ENCODE data around the gene SLC39A12. TPM values are rescaled to one million over a fixed set of nuclear protein-coding genes. Genes with fewer than 3 reads are reported as not detected.

SLC39A12 gene
- total and polyA plus RNA-seq, 10 of the 15 experiments (the other 5 are each of a cell fraction or from before 2014, with no cell fraction given), result 0.47 to 1.5 (median 0.68) TPM; not detected in 1

- no TSS peak for BruUV-seq (replicated peaks)
- ChIA-PET POLR2A (no interaction called here), RAD21 (ENCODE audit: unreplicated experiment) (no interaction called here), SMC1A (ENCODE audit: uncharacterized antibody, unreplicated experiment) (interaction anchor here (1.2 kb wide), 1 partner anchor 90 kb away, joined by 3 read pairs; no protein-coding TSS in a partner anchor), CTCF (interaction anchor here (1.6 kb wide), 1 partner anchor 11 kb away, joined by 3 read pairs; no protein-coding TSS in a partner anchor)
- TF ChIP-seq GATAD2B (conservative IDR thresholded peaks at IDR 0.05; ENCODE audit: low read depth) (no peak), CUX1 (IDR thresholded peaks at IDR 0.05; ENCODE audit: insufficient replicate concordance, low read depth, low read length) (no peak), TCF3 (IDR thresholded peaks at IDR 0.05; ENCODE audit: borderline replicate concordance, insufficient read depth, low read depth, low read length) (no peak), CEBPB (IDR thresholded peaks at IDR 0.05; ENCODE audit: borderline replicate concordance in 1 of 2, low read depth in 2 of 2, low read length in 2 of 2) (no peak)
- Histone ChIP-seq H3K4me1 (ENCODE audit: control insufficient read depth, insufficient read depth, low read length) (no peaks in the 10 kb centered on the region), H3K79me2 (ENCODE audit: control insufficient read depth, insufficient read depth, low read length) (no peaks in the 10 kb centered on the region), H3K9ac (ENCODE audit: control insufficient read depth, insufficient read depth, low read length) (no peak overlapping the region), H3K27ac (ENCODE audit: control insufficient read depth, insufficient read depth) (no peak overlapping the region), H3K36me3 (ENCODE audit: control insufficient read depth in 2 of 2, insufficient read depth in 2 of 2, low read length in 1 of 2) (no peaks in the 10 kb centered on the region), H4K20me1 (ENCODE audit: control insufficient read depth, insufficient read depth) (no peaks in the 10 kb centered on the region), H3K27me3 (replicated peaks in 1 of 2; ENCODE audit: control insufficient read depth in 2 of 2, insufficient read depth in 2 of 2, low read length in 1 of 2) (no peaks in the 10 kb centered on the region), H3K9me3 (replicated peaks; ENCODE audit: control insufficient read depth, insufficient read depth, low read length) (no peaks in the 10 kb centered on the region), H3K4me2 (ENCODE audit: control insufficient read depth, insufficient read depth) (no peak overlapping the region), H2AFZ (ENCODE audit: control insufficient read depth, low read depth, low read length) (no peak overlapping the region), H3K4me3 (no peak overlapping the region)
- ATAC-seq (no peak), FAIRE-seq (no peak), DNase-seq (ENCODE audit: low read depth, low spot score) (no peak)
- WGBS (ENCODE audit: insufficient coverage, insufficient replicate concordance, low lambda C conversion rate, missing lambda C conversion rate), result 29% methylated on average over 2 of the region's 2 CpGs
- in situ Hi-C loops (cut with MboI) (no loop called here), intact Hi-C loops (cut with micrococcal nuclease; ENCODE audit: unreplicated experiment) (no loop called here)
Observed at GRCh38 chr10:18000601-18001000, 48.9 kb downstream of the SLC39A12 start.
